Activated CD8-positive, alpha-beta memory T cell treated with anti-CD3 and anti-CD28 coated beads for 1 hour (primary cell): Measurements from ENCODE around the gene ABCA7.

Experiments
- DNase-seq, 2 donors: peaks; one replicate each; pipeline ENCODE4 v3.0.0-alpha.2; 2020; ENCODE audit warnings: low read depth in 1 of 2; ENCODE audit errors: extremely low read depth in 1 of 2

Gene ABCA7

DNA sequence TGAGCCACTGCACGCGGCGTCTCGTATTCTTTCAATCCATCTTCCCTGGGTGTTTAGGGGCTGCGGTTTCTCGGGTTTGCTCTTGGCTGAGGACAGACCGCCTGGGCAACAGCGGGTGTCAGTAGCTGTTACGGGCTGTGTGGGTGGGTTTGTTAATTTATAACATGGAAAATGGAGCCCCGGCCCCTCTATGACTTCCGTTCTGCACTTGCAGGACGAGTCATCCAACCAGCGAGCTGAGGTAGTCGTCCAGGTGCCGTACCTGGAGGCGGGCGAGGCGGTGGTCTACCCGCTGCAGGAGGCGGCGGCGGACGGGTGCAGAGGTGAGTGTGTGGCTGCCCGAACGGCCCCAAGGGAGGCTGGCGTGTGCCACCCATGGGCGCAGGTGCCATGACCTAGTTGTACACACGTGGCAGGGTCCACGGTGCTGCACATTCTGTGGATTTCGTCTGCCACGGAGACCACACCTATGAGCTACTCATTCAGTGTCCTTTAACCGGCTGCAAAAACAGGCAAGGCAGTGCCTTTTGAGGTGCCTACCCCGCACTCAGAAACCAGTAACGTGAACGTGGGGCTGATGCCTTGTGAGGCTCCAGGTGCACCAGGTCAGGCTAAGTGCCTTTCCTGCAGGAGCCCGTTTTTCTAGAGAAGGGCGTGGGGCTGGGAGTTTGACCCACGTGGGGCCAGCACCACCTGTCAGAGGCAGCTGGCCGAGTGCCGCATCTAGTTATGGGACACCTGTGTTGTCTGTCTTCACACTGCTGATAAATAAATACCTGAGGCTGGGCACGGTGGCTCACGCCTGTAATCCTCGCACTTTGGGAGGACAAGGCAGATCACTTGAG is 44.3 kb downstream of the ABCA7 start:
- no peak for DNase-seq

DNA sequence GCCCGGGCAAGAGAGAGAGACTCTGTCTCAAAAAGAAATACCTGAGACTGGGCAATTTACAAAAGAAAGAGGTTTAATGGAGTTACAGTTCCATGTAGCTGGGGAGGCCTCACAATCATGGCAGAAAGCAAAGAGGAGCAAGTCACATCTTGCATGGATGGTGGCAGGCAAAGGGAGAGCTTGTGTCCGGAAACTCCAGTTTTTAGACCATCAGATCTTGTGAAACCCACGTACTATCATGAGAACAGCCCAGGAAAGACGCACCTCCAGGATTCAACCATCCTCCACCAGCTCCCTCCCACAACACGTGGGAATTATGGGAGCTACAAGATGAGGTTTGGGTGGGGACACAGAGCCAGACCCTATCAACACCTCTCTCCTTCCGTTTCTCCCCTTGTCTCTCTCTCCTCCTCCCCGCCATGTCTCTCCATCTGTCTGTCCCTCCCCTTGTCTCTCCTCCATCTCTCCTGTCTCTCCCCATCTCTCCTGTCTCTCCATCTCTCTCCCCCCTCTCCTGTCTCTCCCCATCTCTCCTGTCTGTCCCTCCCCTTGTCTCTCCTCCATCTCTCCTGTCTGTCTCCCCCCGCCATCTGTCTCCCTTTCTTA is 45.2 kb downstream of the ABCA7 start:
- DNase-seq = no peak

DNA sequence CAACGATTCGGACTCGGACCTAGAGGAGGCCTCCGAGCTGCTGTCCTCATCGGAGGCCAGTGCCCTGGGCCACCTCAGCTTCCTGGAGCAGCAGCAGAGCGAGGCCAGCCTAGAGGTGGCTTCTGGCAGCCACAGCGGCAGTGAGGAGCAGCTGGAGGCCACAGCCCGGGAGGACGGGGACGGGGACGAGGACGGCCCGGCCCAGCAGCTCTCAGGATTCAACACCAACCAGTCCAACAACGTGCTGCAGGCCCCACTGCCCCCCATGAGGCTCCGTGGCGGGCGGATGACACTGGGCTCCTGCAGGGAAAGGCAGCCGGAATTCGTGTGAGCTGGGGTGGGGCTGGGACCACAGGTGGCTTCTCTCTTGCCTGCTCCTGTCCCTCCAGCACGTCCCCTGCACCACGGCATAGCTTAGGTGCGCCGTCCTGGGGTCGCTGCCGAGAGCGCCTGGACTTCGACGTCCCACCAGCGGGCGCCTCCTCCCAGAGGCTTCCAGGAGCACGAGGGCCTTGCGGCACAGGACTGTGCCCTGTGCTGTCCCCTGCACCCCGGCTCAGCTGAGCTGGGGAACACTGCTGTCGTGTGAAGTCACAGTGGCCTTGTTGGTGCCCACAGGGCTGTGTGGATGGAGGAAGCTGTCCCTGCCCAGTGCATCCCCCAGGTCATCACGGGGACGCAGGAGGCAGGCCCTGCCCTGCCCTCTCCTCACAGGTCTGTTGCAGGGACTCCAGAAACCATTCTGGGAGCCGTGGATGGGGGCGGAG is 46.0 kb downstream of the ABCA7 start:
- DNase-seq = no peak

- no peak for DNase-seq
Measured at GRCh38 chr19:1086613-1087012, 46.7 kb downstream of the ABCA7 start.

DNA sequence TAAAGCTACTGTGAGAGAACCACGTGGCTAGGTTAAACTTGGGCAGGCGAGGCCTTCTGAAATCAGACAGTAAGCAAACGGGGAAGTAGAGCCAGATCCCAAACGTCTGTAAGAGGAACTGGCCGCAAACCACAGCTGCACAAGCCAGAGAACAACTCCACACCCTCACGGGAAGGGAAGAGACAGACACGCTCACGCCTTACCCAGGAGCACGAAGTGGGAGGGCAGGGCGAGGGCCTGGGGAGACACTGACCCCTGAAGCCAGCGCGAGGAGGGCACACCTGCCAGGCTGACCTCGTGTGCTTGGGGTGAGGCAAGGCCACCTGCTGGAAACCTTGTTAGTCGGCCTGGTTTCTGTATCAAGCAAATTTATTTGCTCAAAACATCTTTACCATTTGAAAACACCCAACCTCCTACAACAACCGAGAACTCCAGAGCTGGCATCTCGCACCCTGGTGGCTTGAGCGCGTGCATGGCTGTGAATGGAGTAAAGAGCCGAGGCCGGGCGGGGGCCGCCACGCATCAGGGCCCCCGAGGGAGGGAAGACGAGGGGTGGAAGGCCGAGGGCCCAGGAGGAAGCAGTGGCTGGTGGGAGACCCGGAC is 48.0 kb downstream of the ABCA7 start:
- DNase-seq = no peak

DNA sequence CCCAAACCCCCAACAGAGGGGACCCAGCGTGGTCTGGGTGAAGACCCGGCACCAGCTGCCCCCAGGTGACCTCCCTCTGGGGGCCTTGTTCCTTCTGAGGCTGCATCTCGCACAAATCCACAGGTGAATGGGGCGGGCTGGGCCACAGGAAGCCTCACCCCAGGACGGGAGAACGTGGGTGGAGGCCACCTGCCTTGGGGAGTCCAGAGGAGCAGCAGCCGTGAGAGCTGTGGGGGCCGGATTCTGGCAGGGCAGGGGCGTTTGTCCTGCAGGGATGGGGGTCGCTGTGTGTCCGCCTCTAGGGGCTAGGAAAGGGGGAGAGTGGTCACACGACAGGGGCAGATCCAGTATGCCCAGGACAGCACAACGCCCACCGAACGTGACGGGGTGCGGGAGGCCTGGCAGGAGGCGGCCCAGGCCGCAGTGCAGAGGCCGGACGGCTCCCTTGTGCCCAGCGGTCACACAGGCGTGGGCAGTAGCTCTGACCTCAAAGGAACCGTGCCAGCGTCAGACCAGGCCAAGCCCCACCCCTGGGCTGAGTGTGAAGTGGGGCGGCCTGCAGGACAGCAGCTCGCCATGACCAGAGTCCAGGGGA is 48.6 kb downstream of the ABCA7 start:
- no peak for DNase-seq

GRCh38 chr19:1089126-1089771 is 49.3 kb downstream of the ABCA7 start:
- DNase-seq = no peak

DNA sequence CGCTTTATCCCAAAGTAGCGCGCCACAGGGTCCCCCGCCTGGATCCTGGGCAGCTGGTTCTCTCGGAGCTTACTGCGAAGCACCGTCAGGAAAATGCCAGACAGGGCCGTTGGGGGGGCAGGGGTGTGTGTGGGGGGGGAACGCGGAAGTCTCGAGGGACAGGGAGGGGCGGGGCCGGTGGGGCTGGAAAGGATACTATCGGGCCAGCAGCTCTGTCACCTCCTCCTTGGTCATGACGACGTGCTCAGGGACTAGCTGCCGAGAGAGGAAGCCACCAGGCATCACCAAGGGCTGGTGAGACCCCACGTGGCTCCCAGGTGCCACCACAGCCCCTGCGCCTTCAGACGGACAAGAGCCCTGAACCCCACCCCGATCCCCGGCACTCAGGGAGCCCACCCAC is 50.0 kb downstream of the ABCA7 start:
- no peak for DNase-seq

GRCh38 chr19:1090731-1091543 is 51.0 kb downstream of the ABCA7 start:
- no peak for DNase-seq

DNA sequence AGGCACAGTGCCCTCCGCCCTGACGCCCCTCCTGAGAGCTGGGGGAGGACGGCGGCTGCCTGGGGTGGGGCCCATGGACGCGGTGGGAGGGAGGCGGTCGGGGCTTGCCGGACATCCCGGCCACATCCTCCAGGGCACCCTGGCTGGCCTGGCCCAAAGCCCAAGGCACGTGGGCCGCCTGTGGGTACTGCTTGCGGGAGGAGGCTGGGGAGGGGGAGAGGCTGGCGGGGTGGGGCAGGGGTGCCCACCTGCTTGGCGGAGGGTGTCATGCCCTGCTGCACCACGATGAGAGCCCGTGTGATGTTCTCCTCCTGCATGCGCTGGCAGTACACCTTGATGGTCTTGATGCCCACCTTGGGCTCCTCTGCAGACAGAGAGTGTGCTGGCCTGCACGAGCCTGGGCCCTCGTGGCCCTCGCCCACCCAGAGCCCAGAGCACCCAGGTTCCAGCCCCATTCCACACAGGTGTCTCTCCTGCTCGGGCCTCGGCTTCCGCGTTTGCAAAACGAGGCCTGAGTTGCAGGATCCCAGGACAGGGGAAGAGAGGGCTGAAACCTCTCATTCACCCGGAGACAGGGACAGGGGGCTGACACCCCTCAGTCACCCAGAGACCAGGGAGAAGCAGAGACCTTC is 51.8 kb downstream of the ABCA7 start:
- DNase-seq = no peak

GRCh38 chr19:1093330-1093729 is 53.4 kb downstream of the ABCA7 start:
- no peak for DNase-seq

DNA sequence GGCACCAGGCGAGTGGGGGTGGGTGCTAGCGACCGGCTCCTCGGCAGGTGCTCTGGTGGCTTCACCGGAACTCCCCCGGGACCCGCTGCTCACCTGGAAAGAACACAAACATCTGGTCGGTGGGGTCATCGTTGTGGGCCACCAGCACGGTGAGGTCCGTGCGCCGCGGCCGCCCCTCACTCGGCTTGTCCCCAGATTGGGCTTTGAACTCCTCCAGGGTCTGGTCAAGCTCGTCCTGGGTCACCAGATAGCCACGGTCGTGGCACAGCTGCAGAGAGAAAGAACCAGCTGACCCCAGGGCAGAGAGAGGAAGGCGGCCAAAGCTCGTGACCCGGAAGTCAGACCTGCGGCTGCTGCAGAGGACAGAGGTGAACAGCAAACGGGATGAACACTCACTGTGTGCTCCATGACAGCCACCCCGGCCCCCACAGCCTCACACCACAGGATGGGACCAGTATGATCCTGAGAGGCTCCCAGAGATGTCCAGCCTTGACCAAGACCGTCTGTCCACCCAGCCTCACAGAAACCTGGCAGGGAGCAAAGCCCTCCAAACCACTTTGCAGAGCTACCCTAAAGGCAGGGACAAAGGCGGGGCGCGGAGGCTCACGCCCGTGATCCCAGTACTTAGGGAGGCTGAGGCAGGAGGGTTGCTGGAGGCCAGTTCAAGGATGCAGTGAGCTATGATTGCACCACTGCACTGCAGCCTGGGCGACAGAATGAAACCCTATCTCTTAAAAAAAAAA is 54.1 kb downstream of the ABCA7 start:
- no peak for DNase-seq

- DNase-seq = no peak
Measured at GRCh38 chr19:1094655-1094977, 54.7 kb downstream of the ABCA7 start.

DNA sequence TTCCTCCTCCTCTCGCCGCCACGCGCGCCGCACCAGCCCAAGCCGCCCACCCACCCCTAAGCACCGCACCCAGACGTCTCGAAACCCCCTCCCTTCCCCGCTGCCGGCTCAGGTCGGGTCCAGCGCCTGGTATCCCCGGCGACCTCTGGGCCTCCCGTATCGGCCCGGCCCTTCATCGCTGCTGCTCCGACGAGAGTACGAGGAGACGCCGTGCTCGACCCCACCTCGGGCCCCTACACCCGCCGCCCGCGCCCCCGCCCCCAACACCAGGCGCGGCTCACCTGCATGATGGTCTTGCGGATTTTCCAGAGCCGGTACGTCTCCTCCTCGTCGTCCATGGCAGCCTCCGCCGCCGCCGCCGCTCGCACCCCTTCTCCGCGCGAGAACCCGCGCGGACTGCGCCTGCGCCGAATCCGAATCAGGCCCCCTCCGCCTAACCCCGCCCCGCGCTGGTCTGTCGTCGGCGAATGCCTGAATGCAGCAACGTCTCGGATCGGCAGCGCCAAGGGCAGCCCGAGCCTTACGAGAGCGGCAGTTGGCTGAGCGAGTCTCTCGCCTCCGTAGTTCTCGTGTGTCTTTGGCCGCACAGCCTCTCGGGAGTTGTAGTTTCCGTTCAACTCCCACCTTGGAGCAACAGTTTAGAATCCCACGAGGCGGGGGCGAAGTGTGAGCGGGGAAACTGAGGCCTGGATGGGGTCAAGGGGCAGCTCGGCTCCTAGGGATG is 55.2 kb downstream of the ABCA7 start, which contains the start of gene POLR2E:
TSS of gene POLR2E (minus strand) at position 398 of the 724 bp plus-strand sequence. CDS start at position 338, 60 bp downstream.
- peak; percentile 97 to 99 for DNase-seq

DNA sequence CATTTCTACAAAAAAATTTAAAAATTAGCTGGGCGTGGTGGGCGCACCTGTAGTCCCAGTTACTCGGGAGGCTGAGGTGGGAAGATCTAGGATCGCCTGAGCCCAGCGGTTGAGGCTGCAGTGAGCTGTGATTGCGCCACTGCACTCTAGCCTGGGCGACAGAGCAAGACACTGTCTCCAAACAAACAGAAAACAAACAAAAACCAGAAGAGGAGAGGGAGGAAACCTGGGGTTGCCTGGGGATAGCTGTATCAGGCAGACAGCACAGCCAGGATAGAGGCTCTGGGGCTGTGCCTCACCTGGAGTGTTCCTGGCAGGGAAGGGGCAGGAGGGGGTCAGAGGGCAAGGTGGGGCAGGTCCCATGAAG is 57.9 kb downstream of the ABCA7 start:
- no peak for DNase-seq

DNA sequence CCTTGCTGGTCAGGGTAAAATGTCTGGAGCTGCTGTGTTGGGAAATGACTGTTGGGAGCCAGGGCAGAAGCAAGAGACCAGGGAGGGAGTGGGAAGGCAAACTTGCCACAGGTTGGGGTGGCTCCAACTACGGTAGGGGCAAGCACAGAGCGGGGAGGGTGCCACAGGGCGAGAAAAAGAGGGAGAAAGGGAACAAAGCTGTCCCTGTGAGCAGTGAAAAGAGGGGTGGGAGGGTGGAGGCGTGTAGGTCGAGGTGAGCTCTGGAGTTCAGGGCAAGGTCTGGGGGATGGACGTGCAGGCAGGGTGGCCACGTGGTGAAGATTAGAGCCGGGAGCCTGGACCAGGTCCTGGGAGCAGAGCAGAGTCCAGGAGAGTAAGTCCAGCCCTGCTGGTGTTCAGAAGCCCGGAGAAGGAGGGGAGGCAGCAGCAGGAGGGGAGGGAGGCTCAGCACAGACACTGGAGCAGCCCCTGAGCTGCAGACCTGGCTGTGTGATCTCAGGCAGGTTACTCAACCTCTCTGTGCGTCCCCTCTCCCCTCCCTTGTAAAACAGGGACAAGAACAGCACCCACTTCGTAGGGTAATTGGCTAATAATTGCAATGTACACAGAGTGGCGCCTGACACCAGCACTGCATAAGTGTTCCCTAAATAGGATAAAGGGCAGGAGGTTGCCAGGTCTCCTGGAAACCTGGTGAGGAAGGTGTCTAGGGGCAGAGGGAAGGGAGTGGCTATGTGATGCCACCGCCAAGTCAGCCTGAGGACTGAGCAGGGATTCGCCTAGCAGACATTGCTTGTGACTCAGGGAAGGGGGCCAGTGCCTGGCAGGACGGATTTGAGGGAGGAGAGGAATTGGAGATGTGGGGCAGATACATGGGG is 58.5 kb downstream of the ABCA7 start:
- no peak for DNase-seq

DNA sequence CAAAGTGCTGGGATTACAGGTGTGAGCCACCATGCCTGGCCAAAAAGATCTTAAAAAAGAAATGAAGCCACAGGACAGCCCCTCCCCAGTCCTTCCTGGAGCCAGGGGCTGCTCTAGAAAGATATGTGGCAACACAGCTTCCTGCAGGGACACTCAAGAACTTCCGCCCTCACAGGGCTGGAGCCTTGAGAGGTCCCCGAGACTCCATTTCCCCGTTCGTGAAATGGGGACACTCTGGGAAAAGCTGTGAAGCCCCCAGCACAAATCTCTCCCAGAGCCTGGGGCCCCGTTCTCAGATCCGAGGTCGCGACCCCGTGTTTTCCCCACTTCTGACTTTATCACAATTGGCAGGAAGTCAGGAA is 61.4 kb downstream of the ABCA7 start:
- no peak for DNase-seq
